NCI-H1417 (cell line): ENCODE data around the gene MYCBP.
A peak's percentile ranks its signal among the peaks of the same experiment; 100 is the strongest.

Experiments
- DNase-seq, 3 experiments: peaks; one replicate each; lab custom pipeline; 2025; lab: John Stamatoyannopoulos, UW

MYCBP gene

GRCh38 chr1:38820860-38821259, 52.3 kb downstream of the MYCBP start:
- DNase-seq: no peak

- DNase-seq: no peak
These were observed 53.6 kb downstream of the MYCBP start for GRCh38 chr1:38819516-38819915.

GRCh38 chr1:38819040-38819439, 54.1 kb downstream of the MYCBP start:
- DNase-seq: no peak

GRCh38 chr1:38818175-38818976, 54.8 kb downstream of the MYCBP start:
- peak in 2 of 3 experiments; percentile 48 to 54 for DNase-seq

- DNase-seq: no peak
These were observed 55.6 kb downstream of the MYCBP start for GRCh38 chr1:38817267-38818174.

- peak; percentile 43 to 90 (median 81) for DNase-seq
These were observed 57.1 kb downstream of the MYCBP start for GRCh38 chr1:38815903-38816627.

DNA sequence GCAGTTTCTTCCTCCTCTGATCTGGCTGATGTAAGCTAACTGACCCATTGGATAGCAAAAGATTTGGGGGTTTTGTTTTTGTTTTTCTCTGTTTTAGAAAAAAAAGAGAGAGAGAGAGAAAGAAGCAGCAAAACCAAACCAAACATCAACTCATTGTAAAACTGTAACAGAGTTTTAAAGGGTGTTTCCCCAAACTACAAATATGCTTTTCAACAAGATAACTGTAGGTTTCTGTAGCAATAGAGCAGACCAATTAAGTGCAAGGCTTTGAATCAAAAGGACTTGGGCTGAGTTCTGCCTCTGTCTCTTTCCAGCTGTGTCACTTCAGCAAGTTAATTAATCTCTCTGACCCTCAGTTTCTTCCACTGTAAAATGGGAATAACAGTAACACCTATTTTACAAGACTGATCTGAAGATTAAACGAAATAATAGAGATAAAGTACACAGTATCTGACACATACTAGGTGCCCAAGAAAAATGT, 58.1 kb downstream of the MYCBP start:
- DNase-seq: peak in 1 of 3 experiments; percentile 31

DNA sequence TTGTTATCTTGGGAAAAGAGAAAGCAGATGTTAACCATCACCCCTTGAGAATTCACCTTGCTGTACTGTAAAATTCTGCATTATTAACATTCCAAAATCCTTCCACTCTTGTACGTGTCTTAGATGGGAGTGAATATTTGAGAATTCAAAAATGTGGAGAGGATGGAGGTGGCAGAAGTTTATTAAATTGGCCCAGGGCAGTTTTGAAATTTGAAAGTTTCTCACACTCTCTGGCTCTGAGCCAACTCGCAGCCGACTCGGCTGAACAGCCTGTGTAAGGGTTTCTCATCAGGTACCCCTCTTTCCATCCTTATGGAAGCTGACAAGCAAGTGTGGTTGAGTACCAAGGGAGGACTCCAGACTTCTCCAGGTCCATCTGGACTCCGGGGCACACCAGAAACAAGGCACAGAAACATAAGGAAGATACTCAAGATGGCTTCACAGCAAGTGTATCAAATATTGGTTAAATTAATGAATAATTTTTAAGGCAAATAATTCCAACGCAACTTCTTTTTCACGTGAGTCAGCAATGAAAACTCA, 58.6 kb downstream of the MYCBP start:
- no peak for DNase-seq

GRCh38 chr1:38812981-38813380, 60.2 kb downstream of the MYCBP start:
- DNase-seq: peak in 1 of 3 experiments; percentile 79
